Measurements from ENCODE around the gene MAEA. TPM values are rescaled to one million over a fixed set of nuclear protein-coding genes. Genes with fewer than 3 reads are reported as not detected.

The MAEA gene
- total RNA-seq, 2 experiments from 2014 or later, result 63.8 to 69.0 TPM

DNA sequence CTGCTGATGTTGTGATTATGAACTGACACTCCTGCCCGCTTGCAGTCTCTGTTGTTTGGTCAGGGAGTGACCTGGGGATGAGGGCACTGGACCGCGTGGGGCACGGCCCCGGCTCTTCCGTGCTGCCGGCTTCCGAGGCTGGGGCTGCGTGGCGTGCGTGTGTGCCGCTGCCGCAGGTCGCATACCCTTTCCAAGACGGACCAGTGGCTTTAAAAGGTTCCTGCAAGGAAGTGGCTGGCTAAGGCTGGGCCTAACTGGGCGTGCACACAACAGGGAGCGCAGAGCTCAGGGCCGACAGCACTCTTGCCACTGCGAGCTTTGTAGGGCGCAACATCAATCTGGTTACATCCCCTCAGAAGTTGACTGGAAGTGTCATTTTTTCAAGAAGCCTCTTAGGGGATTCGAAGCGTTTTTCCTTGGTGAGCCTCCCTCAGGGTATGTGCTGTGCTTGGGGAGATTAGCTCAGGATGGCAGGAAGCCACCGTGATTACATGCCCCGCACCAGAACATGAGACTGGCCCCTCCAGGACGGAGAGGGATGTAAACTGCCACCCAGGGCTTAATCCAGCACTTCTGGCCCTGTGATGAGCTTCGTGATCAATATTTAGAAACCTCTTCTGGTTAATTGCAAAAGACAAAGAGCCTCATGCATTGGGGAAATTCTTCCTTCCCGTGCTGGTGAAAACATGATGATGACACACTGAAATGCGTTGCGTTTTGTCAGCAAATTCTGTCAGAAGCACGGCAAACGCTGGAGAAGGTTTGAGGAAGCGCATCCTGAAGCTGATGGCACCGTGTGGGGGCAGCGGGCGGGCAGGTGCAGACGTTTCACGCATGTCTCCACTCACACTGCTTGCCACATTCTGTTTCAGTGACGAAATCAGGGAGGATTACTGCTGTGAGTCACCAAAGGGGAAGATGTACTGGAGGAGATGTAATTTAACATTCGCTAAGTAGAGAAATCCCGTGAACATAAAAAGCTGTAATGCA is 11.1 kb downstream of the MAEA start:
- DNase-seq, result peak; percentile 39
- Mint-ChIP-seq H3K27ac (peak overlapping the region; percentile 78), H3K27me3 (no peaks in the 10 kb centered on the region), H3K9me3 (no peaks in the 10 kb centered on the region), H3K36me3 (ENCODE audit: low read depth) (peaks cover 42% of the 10 kb centered on the region), H3K4me1 (peaks cover 45% of the 10 kb centered on the region), H3K4me3 (no peak overlapping the region)
- POLR2A ChIA-PET, result no interaction called here
- CTCF ChIA-PET, result interaction anchor here (0.5 to 1.3 kb wide), 4 partner anchors 8 to 42 kb away, joined by 3 to 4 read pairs (median 3); no protein-coding TSS in a partner anchor

DNA sequence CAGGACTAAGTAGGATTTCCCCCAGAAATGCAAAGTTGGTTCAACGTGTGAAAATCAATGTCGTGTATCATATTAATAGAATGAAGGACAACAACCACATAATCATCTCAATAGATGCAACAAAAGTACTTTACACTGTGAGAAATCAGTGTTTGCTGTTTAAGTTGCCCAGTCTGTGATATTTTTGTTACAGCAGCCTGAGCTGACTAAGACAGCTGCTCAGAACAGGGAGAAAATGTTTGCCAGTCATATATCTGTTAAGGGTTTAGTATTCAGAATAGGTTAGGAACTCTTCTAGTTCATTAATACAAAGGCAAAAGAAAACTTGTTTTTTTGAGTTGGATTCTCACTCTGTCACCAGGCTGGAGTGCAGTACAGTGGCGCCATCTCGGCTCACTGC is 12.5 kb downstream of the MAEA start:
- H3K9me3 Mint-ChIP-seq, result no peaks in the 10 kb centered on the region
- no peak for DNase-seq
- no peaks in the 10 kb centered on the region for H3K27me3 Mint-ChIP-seq
- POLR2A ChIA-PET, result no interaction called here
- peaks cover 39% of the 10 kb centered on the region for H3K36me3 Mint-ChIP-seq (ENCODE audit: low read depth)
- H3K27ac Mint-ChIP-seq, result no peak overlapping the region
- CTCF ChIA-PET, result no interaction called here
- H3K4me1 Mint-ChIP-seq, result peaks cover 50% of the 10 kb centered on the region
- no peak overlapping the region for H3K4me3 Mint-ChIP-seq

DNA sequence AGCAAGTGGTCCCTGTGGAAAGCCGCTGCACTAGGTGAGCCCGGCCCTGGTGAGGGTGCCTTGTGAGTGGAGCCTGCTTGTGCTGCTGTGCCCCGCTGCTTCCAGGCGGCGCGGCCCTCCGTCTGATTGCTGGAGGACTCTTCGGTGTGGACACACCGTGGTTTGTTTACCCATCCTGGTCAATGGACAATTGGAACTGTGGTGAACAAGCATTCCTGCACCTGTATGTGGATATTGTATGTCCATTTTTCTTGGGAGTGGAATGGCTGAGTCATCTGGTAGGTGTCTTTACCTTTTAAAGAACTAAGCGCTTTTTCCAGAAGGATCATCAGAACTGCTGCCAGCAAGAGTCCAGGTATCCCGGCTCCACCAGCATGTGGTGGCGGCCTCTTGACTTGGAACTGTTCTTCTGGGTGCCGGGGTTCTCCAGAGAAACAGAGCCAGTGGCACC is 15.6 kb downstream of the MAEA start:
- Mint-ChIP-seq H3K27me3 (no peaks in the 10 kb centered on the region), H3K36me3 (ENCODE audit: low read depth) (peaks cover 31% of the 10 kb centered on the region), H3K4me3 (no peak overlapping the region), H3K9me3 (no peaks in the 10 kb centered on the region), H3K4me1 (peaks cover 65% of the 10 kb centered on the region), H3K27ac (no peak overlapping the region)
- ChIA-PET POLR2A (no interaction called here), CTCF (no interaction called here)
- DNase-seq, result no peak

DNA sequence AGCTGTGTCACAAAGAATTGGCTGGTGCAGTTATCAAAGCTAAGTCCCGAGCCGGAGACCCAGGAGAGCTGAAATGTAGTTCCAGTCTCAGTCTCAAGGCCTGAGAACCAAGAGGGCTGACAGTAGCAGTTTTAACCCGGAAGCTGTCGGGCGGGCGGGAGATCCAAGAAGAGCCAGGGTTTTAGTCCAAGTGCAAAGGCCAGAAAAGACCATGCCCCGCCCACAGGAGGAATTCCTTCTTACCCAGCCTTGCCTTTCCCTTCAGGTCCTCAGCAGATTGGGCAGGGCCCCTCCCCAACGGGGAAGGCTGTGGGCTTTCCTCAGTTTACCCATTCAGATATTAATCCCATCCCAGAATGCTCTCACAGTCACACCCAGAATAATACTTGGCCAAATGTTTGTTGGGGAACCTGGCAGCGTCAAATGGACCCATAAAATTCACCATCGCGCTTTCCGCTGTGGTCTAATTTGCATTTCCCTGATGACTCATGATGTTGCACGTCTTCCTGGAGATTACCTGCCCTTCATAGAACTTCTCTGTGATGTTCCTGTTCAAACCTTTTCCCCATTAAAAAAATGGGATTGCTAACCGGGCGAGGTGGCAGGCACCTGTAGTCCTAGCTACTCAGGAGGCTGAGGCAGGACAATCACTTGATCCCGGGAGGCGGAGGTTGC is 16.2 kb downstream of the MAEA start:
- CTCF ChIA-PET, result interaction anchor here (1.1 to 1.6 kb wide), 2 partner anchors 16 to 51 kb away, joined by 3 to 4 read pairs; partner anchors contain the start of gene MAEA
- DNase-seq, result peak; percentile 22

DNA sequence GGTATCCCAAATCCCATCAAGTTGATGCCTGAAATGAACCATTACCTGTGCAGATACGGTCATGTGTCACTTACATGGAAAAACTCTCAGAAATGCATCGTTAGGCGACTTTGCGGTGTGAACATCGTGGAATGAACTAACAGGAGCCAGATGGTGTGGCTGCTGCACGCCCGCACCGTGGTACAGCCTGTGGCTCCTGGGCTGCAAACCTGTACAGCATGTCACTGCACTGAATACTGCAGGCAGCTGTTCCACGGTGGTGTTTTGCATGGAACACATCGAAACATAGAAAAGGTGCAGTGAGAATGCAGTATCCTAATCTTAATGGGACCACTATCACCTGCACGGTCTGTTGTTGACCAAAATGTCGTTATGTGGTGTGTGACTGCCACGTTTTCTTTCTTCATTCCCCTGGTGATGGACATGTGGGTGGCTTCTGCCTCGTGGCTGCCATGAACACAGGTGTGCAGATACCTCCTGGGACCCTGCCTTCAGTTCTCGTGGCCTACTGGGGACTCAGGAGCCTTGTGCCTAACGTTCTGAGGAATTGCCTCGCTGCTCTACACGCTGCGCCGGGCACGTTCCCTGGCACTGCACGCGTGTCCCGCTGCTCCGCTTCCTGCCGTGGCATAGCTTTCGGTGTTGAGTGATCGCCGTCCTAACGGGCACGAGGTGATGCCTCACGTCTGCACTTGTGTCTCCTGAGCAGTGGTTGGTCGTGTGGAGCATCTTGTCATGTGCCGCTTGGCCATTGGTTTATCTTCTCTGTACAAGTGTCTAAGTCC is 18.5 kb downstream of the MAEA start:
- H3K27ac Mint-ChIP-seq, result no peak overlapping the region
- H3K4me1 Mint-ChIP-seq, result peaks cover 69% of the 10 kb centered on the region
- H3K36me3 Mint-ChIP-seq (ENCODE audit: low read depth), result peaks cover 36% of the 10 kb centered on the region
- ChIA-PET CTCF (interaction anchor here (0.8 to 2.2 kb wide), 3 partner anchors 8 to 177 kb away, joined by 3 to 7 read pairs (median 4); no protein-coding TSS in a partner anchor), POLR2A (no interaction called here)
- H3K27me3 Mint-ChIP-seq, result no peaks in the 10 kb centered on the region
- no peak overlapping the region for H3K4me3 Mint-ChIP-seq
- H3K9me3 Mint-ChIP-seq, result no peaks in the 10 kb centered on the region
- DNase-seq, result no peak

More for the DNA sequence above, 16.2 kb downstream of the MAEA start:
- Mint-ChIP-seq H3K27ac (peak overlapping the region; percentile 83), H3K36me3 (ENCODE audit: low read depth) (peaks cover 26% of the 10 kb centered on the region), H3K9me3 (no peaks in the 10 kb centered on the region), H3K4me3 (peak overlapping the region; percentile 15), H3K27me3 (no peaks in the 10 kb centered on the region), H3K4me1 (peaks cover 64% of the 10 kb centered on the region)
- POLR2A ChIA-PET, result no interaction called here

DNA sequence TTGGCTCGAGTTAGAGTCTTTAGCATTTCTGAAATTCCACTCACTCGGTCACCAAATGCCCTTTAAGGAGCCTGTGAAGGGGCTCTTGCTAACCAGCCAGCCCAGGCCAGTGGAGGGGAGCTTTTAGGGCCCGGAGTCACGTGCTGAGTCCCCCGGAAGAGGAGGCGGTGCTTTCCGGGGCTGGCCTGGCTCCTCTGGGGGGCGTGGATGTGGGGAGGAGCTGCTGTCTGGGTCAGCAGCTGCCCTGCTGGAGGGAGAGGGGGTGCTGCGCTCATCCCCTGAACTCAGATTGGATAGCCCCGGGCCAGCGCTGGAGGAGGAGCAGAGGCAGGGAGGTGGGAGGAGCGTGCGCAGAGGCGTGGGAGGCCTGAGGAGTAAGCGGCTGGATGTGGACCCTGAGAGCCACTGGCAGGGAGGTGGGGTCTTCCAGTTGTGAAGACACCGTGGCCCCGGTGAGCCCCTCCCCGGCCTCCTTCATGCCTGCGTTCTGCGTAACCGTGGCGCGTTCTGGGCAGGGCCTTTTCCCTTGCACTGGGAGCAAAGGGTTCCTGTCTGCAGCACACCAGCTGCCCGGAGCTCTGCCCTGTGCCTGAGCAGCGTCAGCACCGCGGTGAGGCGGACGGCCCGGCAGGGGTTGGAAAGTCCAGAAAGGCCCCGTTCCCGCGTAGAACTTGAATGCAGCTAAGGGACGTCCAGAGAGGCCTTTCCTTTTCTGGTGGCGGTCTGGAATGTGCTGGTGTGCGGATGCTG is 19.7 kb downstream of the MAEA start:
- DNase-seq, result peak; percentile 57
- POLR2A ChIA-PET, result no interaction called here

DNA sequence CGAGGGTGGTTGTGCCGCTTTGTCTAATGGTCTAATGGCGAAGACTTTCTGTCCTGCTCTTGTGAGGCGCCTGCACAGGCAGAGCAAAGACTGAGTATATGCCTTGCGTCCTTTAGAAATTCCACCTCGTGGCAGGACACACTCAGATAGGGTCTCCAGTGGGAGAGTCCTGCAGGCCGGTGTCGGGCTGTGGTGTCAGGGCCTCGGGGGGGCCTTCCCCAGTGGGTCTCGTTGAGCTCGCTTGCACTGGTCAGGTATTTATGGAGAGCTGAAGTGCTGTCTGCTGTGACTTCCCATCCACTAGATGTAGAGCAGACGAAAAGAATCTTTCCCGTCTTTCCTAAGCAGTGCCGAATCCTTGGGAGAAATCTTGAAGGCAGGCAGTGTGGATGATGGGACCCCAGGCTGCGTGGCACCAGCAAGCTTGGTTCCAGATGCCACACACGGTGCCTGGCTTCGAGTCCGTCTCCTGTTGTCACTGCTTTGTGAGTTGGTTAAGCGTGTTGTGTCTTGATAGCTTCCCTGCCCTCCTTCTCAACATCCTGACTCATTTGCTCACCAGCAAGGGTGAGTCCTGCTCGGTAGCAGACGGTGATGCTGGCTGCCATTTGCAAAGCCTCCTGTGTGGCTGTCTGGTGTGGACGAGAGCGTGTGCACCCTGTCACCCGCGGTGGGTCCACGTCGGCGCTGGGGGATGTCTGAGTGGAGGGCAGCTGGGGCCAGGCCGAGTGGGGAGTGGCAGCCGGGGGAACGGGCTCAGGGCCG is 20.5 kb downstream of the MAEA start:
- POLR2A ChIA-PET, result no interaction called here
- CTCF ChIA-PET, result interaction anchor here (0.8 to 2.2 kb wide), 3 partner anchors 19 to 53 kb away, joined by 3 to 7 read pairs (median 3); no protein-coding TSS in a partner anchor
- Mint-ChIP-seq H3K4me1 (peaks cover 74% of the 10 kb centered on the region), H3K27ac (peak overlapping the region; percentile 68), H3K4me3 (peak overlapping the region; percentile 57), H3K36me3 (ENCODE audit: low read depth) (peaks cover 49% of the 10 kb centered on the region), H3K27me3 (no peaks in the 10 kb centered on the region), H3K9me3 (no peaks in the 10 kb centered on the region)
- no peak for DNase-seq

More for the DNA sequence above, 19.7 kb downstream of the MAEA start:
- Mint-ChIP-seq H3K36me3 (ENCODE audit: low read depth) (peaks cover 44% of the 10 kb centered on the region), H3K9me3 (no peaks in the 10 kb centered on the region), H3K27me3 (no peaks in the 10 kb centered on the region), H3K27ac (peak overlapping the region; percentile 85), H3K4me1 (peaks cover 73% of the 10 kb centered on the region), H3K4me3 (peak overlapping the region; percentile 57)
- CTCF ChIA-PET, result interaction anchor here (0.8 to 2.2 kb wide), 4 partner anchors 10 to 178 kb away, joined by 3 to 7 read pairs (median 4); no protein-coding TSS in a partner anchor

DNA sequence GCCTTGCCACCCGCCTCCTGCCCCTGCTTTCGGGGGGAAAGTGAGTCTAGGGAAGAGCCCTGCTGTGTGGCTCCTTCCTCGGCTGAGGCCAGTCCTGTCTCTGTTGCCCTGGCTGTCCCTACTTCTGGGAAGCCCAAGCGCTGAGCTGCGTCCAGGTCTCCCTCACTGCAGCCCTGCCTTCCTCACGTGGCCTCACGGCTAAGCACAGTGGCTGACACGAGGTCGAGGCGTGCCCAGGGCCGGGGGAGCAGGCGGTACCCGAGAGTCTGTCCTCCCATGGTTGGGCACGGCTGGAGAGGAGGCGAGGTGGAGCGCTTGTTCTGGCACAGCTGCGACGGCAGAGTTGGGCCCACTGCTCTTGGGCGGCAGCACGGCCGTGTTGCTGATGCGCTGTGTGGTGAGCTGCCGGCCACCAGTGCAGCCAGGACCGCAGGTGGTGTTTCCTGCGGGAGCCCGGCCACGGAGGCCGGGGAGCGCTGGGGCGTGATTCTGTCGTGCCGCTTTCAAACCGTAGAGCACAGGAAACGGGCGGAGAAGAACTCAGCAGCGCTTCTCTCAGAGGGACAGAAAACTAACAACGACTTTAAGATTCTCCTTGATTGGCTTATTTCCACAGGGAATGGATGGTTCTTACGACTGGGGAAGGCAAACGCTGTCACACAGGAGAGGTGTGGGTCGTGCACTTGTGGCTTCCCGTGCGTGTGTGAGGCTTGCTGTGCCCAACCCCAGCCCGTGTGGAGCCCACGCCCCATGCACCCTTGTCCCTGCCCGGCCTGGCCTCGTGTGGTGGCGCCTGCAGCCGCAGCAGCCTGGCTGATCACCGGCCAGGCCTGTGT is 21.3 kb downstream of the MAEA start:
- Mint-ChIP-seq H3K27me3 (no peaks in the 10 kb centered on the region), H3K4me3 (peak overlapping the region; percentile 29), H3K27ac (peak overlapping the region; percentile 82), H3K4me1 (peaks cover 72% of the 10 kb centered on the region), H3K9me3 (no peaks in the 10 kb centered on the region), H3K36me3 (ENCODE audit: low read depth) (peaks cover 48% of the 10 kb centered on the region)
- CTCF ChIA-PET, result interaction anchor here (0.8 to 1.5 kb wide), 2 partner anchors 19 to 44 kb away, joined by 3 read pairs; no protein-coding TSS in a partner anchor
- peak; percentile 25 for DNase-seq
- POLR2A ChIA-PET, result no interaction called here

DNA sequence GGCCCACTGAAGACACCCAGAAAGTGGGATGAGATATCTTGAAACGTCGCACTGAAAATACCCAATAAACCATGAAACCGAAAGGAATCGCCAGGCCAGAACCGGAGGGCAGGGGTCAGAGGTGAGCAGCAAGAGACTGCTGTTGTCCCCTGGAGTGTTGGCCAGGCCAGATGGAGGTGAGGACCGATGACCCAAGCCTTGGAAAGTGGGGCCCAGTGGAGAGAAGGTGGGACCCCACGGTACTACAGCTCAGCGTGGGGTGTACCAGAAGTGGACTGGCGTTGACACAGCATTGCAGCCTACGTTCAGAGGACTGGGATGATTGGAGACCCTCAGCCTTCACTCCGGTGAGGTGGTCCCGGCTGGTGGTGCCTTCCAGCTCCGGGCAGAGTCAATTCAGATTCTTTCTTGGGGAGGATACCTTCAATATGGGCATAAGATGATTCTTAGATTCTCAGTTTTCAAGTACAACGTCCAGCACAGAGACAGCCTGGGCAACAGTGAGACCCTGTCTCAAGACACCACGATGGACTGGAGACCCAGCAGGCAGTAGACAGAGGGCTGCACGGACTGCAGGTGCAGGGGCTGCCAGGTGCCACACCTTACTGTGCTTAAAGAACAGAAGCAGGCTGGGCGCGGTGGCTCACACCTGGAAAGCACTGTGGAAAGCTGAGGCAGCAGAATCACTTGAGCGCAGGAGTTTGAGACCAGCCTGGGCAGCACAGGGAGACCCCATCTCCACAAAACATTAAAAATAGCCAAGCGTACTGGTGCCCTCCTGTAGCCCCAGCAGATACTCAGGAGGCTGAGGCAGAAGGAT is 23.3 kb downstream of the MAEA start:
- H3K4me1 Mint-ChIP-seq, result peaks cover 66% of the 10 kb centered on the region

DNA sequence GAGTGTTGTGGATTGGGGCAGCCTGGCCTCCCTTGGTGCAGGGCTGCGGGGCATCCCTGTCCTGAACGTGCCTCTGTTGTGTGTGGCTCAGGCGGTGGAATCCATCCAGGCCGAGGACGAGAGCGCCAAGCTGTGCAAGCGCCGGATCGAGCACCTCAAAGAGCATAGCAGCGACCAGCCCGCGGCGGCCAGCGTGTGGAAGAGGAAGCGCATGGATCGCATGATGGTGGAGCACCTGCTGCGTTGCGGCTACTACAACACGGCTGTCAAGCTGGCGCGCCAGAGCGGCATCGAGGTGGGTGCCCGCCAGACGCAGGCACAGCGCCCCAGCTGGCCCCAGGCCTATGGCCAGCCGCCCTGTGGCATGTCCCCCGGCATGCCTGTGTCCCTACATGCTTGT is 25.6 kb downstream of the MAEA start:
- no peaks in the 10 kb centered on the region for H3K9me3 Mint-ChIP-seq
- ChIA-PET CTCF (interaction anchor here (1.6 kb wide), 1 partner anchor 25 kb away, joined by 3 read pairs; no protein-coding TSS in a partner anchor), POLR2A (no interaction called here)
- no peak overlapping the region for H3K27ac Mint-ChIP-seq
- H3K4me3 Mint-ChIP-seq, result no peak overlapping the region
- H3K36me3 Mint-ChIP-seq (ENCODE audit: low read depth), result peaks cover 63% of the 10 kb centered on the region
- H3K4me1 Mint-ChIP-seq, result peaks cover 51% of the 10 kb centered on the region
- DNase-seq, result no peak
- H3K27me3 Mint-ChIP-seq, result no peaks in the 10 kb centered on the region

More for the DNA sequence above, 23.3 kb downstream of the MAEA start:
- H3K4me3 Mint-ChIP-seq, result no peak overlapping the region
- DNase-seq, result no peak
- H3K27ac Mint-ChIP-seq, result no peak overlapping the region
- CTCF ChIA-PET, result no interaction called here
- POLR2A ChIA-PET, result no interaction called here
- H3K27me3 Mint-ChIP-seq, result no peaks in the 10 kb centered on the region
- H3K36me3 Mint-ChIP-seq (ENCODE audit: low read depth), result peaks cover 56% of the 10 kb centered on the region
- no peaks in the 10 kb centered on the region for H3K9me3 Mint-ChIP-seq

Measured in activated CD4-positive, alpha-beta T cell treated with anti-CD3 and anti-CD28 coated beads, Interleukin-2, amount 10 ng/mL, durations not matched to agents 7 days and 5 days (primary cell).